ENCODE data around the gene SRPK3.
"Not testable (repeated sequence)": the region's sequence is repeated elsewhere in the genome, so short reads cannot be mapped to it uniquely, and the experiment has no call there.

SRPK3 gene, protein sequence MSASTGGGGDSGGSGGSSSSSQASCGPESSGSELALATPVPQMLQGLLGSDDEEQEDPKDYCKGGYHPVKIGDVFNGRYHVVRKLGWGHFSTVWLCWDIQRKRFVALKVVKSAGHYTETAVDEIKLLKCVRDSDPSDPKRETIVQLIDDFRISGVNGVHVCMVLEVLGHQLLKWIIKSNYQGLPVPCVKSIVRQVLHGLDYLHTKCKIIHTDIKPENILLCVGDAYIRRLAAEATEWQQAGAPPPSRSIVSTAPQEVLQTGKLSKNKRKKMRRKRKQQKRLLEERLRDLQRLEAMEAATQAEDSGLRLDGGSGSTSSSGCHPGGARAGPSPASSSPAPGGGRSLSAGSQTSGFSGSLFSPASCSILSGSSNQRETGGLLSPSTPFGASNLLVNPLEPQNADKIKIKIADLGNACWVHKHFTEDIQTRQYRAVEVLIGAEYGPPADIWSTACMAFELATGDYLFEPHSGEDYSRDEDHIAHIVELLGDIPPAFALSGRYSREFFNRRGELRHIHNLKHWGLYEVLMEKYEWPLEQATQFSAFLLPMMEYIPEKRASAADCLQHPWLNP

GRCh38 chrX:153780678-153781427, at the start of gene SRPK3:
TSS of gene SRPK3 (plus strand) at chrX:153781041. CDS start at chrX:153781087, 46 bp downstream.
- no peak within 1 kb of the TSS for H3K4me3 ChIP-seq (ENCODE audit: low read depth, low read length)

GRCh38 chrX:153731117-153731844, 49.6 kb upstream of the SRPK3 start:
- no peak overlapping the region for H3K4me3 ChIP-seq (ENCODE audit: low read depth, low read length)

GRCh38 chrX:153731845-153732215, 49.0 kb upstream of the SRPK3 start:
- H3K4me3 ChIP-seq (ENCODE audit: low read depth, low read length), result no peak overlapping the region

- no peak overlapping the region for H3K4me3 ChIP-seq (ENCODE audit: low read depth, low read length)
Measured at GRCh38 chrX:153732401-153732800, 48.4 kb upstream of the SRPK3 start.

DNA sequence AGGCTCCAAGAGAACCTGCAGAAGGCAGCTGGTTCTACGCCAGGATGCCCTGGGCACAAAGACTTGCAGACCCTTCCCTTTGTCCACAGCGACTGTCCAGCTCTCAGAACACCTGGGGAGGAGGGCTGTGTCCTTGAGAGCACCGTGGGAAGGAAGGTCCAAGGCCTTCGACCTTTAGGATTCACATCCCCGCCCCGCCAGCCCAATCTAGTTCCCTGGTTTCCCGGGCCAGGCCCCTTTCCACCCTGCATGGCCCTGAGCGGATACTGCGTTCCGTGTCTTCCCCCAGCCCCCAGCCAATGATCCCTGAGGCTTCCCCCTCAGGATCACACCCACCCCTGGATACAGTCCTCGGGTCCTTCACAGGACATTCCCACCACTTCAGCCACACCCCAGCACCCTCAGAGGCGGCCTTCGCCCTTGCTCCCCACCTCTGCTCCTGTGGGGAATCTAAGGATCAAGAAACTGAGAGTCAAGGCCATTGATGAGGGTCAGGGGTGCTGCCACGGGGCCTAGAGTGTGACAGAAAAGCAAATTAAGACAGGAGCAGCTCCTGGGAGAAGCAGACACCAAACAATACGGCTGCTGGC, 47.1 kb upstream of the SRPK3 start:
- no peak overlapping the region for H3K4me3 ChIP-seq (ENCODE audit: low read depth, low read length)

GRCh38 chrX:153734871-153735270, 46.0 kb upstream of the SRPK3 start:
- no peak overlapping the region for H3K4me3 ChIP-seq (ENCODE audit: low read depth, low read length)

DNA sequence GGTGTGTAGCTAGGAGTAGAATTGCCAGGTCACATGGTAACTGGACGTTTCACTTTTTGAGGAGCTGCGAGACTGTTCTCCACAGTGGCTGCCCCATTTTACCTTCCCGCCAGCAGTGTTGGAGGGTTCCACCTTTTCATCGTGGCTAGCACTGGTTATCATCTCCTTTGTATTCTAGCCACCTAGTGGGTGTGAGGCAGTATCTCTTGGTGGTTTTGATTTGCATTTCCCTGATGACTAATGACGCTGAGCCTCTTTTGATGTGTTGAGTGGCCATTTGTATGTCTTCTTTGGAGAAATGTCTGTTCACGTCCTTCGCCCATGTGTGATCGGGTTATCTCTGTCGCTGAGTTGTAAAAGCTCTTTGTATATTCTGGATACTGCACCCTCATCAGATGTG, 45.6 kb upstream of the SRPK3 start:
- H3K4me3 ChIP-seq (ENCODE audit: low read depth, low read length), result no peak overlapping the region

DNA sequence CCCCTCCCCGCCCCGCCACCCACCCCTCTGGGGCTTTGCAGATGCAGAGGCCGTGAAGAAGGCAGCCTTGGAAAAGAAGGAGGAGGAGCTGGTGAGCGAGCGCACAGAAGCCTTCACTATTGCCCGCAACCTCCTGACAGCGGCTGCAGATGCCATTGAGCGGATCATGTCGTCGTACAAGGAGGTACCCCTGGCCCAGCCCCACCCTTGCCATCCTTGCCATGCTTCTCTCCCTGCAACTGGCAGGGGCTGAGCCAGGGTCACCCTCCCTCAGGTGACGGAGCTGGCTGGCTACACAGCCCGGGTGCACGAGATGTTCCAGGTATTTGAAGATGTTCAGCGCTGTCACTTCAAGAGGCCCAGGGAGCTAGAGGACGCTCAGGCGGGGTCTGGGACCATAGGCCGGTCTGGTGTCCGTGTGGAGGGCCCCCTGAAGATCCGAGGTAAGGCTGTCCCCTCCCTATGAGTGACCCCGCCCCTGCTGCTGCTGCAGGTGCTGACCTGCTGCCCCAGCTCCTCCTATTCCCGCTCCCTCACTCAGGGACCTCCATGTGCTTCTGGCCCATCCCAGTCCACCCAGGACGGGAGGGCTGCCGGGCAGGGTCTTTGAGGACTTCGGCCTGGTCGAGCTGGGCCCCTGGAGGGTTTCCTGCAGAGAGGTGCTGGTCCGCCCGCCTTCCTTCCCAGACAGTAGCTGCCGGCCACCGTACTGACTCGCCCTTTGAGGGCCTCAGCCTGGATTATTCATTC, 44.6 kb upstream of the SRPK3 start:
- no peak overlapping the region for H3K4me3 ChIP-seq (ENCODE audit: low read depth, low read length)

GRCh38 chrX:153736871-153737441, 43.9 kb upstream of the SRPK3 start:
- H3K4me3 ChIP-seq (ENCODE audit: low read depth, low read length), result no peak overlapping the region

GRCh38 chrX:153738056-153738605, 42.7 kb upstream of the SRPK3 start:
- no peak overlapping the region for H3K4me3 ChIP-seq (ENCODE audit: low read depth, low read length)

DNA sequence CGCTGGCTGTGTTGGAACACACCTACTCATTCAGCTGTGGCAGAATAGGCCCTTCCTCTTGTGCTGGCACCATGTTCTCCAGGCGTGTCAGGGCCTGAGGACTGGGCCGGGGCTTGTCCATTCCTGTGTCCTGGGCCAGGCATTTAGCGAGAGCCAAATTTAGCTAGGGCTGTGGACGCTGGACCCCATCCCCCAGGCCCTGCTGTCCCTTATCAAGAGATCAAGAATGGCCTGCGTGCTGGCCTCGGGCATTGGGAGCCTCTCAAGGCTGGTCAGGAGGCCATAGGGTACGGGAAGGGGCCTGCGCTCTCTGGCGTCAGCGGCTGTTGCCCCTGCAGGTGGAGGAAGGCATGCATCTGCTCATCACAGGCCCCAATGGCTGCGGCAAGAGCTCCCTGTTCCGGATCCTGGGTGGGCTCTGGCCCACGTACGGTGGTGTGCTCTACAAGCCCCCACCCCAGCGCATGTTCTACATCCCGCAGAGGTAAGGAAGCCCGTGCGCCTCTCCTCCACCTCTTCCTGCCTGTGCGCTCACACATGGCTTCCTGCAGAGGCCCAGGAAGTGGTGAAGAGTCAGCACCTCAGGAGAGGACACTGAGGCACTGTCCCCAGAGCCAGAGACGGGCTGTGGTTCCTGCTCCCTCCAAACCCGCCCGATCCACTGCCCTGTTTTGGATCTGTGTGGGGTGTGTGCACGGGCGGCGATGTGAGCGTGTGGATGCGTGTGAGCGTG, 40.9 kb upstream of the SRPK3 start:
- H3K4me3 ChIP-seq (ENCODE audit: low read depth, low read length), result no peak overlapping the region

- no peak overlapping the region for H3K4me3 ChIP-seq (ENCODE audit: low read depth, low read length)
Measured at GRCh38 chrX:153740631-153741222, 40.1 kb upstream of the SRPK3 start.

GRCh38 chrX:153741446-153741845, 39.4 kb upstream of the SRPK3 start:
- no peak overlapping the region for H3K4me3 ChIP-seq (ENCODE audit: low read depth, low read length)

- not testable (repeated sequence) for H3K4me3 ChIP-seq (ENCODE audit: low read depth, low read length)
Measured at GRCh38 chrX:153742111-153742510, 38.7 kb upstream of the SRPK3 start.

- H3K4me3 ChIP-seq (ENCODE audit: low read depth, low read length), result not testable (repeated sequence)
Measured at GRCh38 chrX:153742796-153743467, 37.9 kb upstream of the SRPK3 start.

GRCh38 chrX:153743468-153744209, 37.2 kb upstream of the SRPK3 start:
- H3K4me3 ChIP-seq (ENCODE audit: low read depth, low read length), result peak overlapping the region; percentile 17

All from iPS-11a (cell line).